H9 (cell line): ENCODE data around the gene SEC16B. TPM values are rescaled to one million over a fixed set of nuclear protein-coding genes. Genes with fewer than 3 reads are reported as not detected.

ENCODE experiments used
- DNase-seq: peaks from one replicate; pipeline ENCODE4 v3.0.0-alpha.2; 2017
- H2AFZ ChIP-seq: one replicate; pipeline ENCODE4 v1.6.1; 2013; ENCODE audit warnings: mild to moderate bottlenecking, low read length, control low read depth, moderate library complexity
- H2AK5ac ChIP-seq: 2 replicates; pipeline ENCODE4 v1.6.1; 2013; ENCODE audit warnings: low read length, control low read depth, mixed read lengths; ENCODE audit not compliant: insufficient read length
- H2BK120ac ChIP-seq: one replicate; pipeline ENCODE4 v1.6.1; 2013; ENCODE audit warnings: low read depth, mild to moderate bottlenecking, low read length, control low read depth, inconsistent platforms; ENCODE audit not compliant: poor library complexity, severe bottlenecking
- H2BK12ac ChIP-seq: 2 replicates; pipeline ENCODE4 v1.6.1; 2013; ENCODE audit warnings: low read length, control low read depth, mixed read lengths, low read depth; ENCODE audit not compliant: insufficient read length
- H2BK15ac ChIP-seq: 2 replicates; pipeline ENCODE4 v1.6.1; 2013; ENCODE audit warnings: low read depth, low read length, control low read depth
- H2BK20ac ChIP-seq: one replicate; pipeline ENCODE4 v1.6.1; 2013; ENCODE audit warnings: low read depth, mild to moderate bottlenecking, low read length, control low read depth, inconsistent platforms; ENCODE audit not compliant: poor library complexity, severe bottlenecking
- H2BK5ac ChIP-seq: 2 replicates; pipeline ENCODE4 v1.6.1; 2013; ENCODE audit warnings: low read length, control low read depth, mixed read lengths; ENCODE audit not compliant: insufficient read length
- H3K14ac ChIP-seq: 2 replicates; pipeline ENCODE4 v1.6.1; 2013; ENCODE audit warnings: low read length, control low read depth; ENCODE audit not compliant: insufficient read depth
- H3K18ac ChIP-seq: 2 replicates; pipeline ENCODE4 v1.6.1; 2013; ENCODE audit warnings: low read depth, mild to moderate bottlenecking, mixed read lengths, low read length, control low read depth; ENCODE audit not compliant: insufficient read length
- H3K23ac ChIP-seq: 2 replicates; pipeline ENCODE4 v1.6.1; 2013; ENCODE audit warnings: low read length, control low read depth, mixed read lengths, low read depth; ENCODE audit not compliant: insufficient read length
- H3K23me2 ChIP-seq: 2 replicates; pipeline ENCODE4 v1.6.1; 2013; ENCODE audit warnings: low read depth, mild to moderate bottlenecking, mixed read lengths, low read length, control low read depth; ENCODE audit not compliant: insufficient read length, poor library complexity, severe bottlenecking
- H3K27ac ChIP-seq: 2 replicates; pipeline ENCODE4 v1.5.1; 2013; ENCODE audit warnings: low read length, control low read depth, mixed read lengths, low read depth; ENCODE audit not compliant: insufficient read length
- H3K27me3 ChIP-seq: 2 replicates; pipeline ENCODE4 v1.6.1; 2013; ENCODE audit warnings: low read length, control low read depth, inconsistent platforms; ENCODE audit not compliant: insufficient read depth
- H3K4ac ChIP-seq: 2 replicates; pipeline ENCODE4 v1.6.1; 2013; ENCODE audit warnings: low read depth, mild to moderate bottlenecking, control low read depth, inconsistent platforms, low read length, moderate library complexity
- H3K4me1 ChIP-seq: 2 replicates; pipeline ENCODE4 v1.6.1; 2013; ENCODE audit warnings: low read length, control low read depth, inconsistent platforms; ENCODE audit not compliant: insufficient read depth
- H3K4me2 ChIP-seq: 2 replicates; pipeline ENCODE4 v1.6.1; 2013; ENCODE audit warnings: low read length, control low read depth, mixed read lengths; ENCODE audit not compliant: insufficient read length, insufficient read depth
- H3K56ac ChIP-seq: 2 replicates; pipeline ENCODE4 v1.6.1; 2013; ENCODE audit warnings: low read depth, mild to moderate bottlenecking, mixed read lengths, low read length, control low read depth; ENCODE audit not compliant: insufficient read length
- H3K79me1 ChIP-seq: 2 replicates; pipeline ENCODE4 v1.6.1; 2013; ENCODE audit warnings: low read depth, mild to moderate bottlenecking, moderate library complexity, low read length, control low read depth, inconsistent platforms; ENCODE audit not compliant: insufficient read depth, poor library complexity, severe bottlenecking
- H3K79me2 ChIP-seq: 2 replicates; pipeline ENCODE4 v1.6.1; 2013; ENCODE audit warnings: low read length, control low read depth, inconsistent platforms; ENCODE audit not compliant: insufficient read depth
- H3K9ac ChIP-seq: 2 replicates; pipeline ENCODE4 v1.6.1; 2013; ENCODE audit warnings: low read length, control low read depth, mixed read lengths; ENCODE audit not compliant: insufficient read length; ENCODE audit errors: extremely low read depth
- H3K9me3 ChIP-seq: one replicate; pipeline ENCODE4 v1.6.1; 2013; ENCODE audit warnings: low read depth, low read length, inconsistent platforms; ENCODE audit not compliant: control insufficient read depth
- H3T11ph ChIP-seq: one replicate; pipeline ENCODE4 v1.6.1; 2013; ENCODE audit warnings: mild to moderate bottlenecking, low read length, control low read depth, inconsistent platforms
- H4K20me1 ChIP-seq: one replicate; pipeline ENCODE4 v1.6.1; 2013; ENCODE audit not compliant: control insufficient read depth, insufficient read length, insufficient read depth
- H4K5ac ChIP-seq: 2 replicates; pipeline ENCODE4 v1.6.1; 2013; ENCODE audit warnings: low read depth, mild to moderate bottlenecking, mixed read lengths, low read length, control low read depth; ENCODE audit not compliant: insufficient read length
- H4K8ac ChIP-seq: replicated peaks from 2 replicates; pipeline ENCODE4 v1.6.1; 2013; ENCODE audit warnings: low read length, control low read depth, mixed read lengths, low read depth; ENCODE audit not compliant: insufficient read length
- H4K91ac ChIP-seq: 2 replicates; pipeline ENCODE4 v1.6.1; 2013; ENCODE audit warnings: low read depth, mild to moderate bottlenecking, moderate library complexity, mixed read lengths, low read length, control low read depth; ENCODE audit not compliant: insufficient read length
- H3K27ac Mint-ChIP-seq, 3 experiments: 2 replicates in 2 of 3; 3 replicates in 1 of 3; pipeline ENCODE4 v1.8.0; 2020 to 2021; ENCODE audit warnings: mixed read lengths in 3 of 3, mild to moderate bottlenecking in 1 of 3, moderate library complexity in 1 of 3
- H3K27me3 Mint-ChIP-seq: 2 replicates; pipeline ENCODE4 v1.8.0; 2021; ENCODE audit warnings: low read depth, mild to moderate bottlenecking, moderate library complexity, mixed read lengths
- H3K36me3 Mint-ChIP-seq, 3 experiments: 2 replicates in 2 of 3; 3 replicates in 1 of 3; pipeline ENCODE4 v1.8.0; 2020 to 2021; ENCODE audit warnings: low read depth in 3 of 3, mixed read lengths in 3 of 3; ENCODE audit not compliant: insufficient read depth in 1 of 3
- H3K4me1 Mint-ChIP-seq, 2 experiments: 2 replicates each; pipeline ENCODE4 v1.8.0; 2020; ENCODE audit warnings: mixed read lengths in 2 of 2
- H3K4me3 Mint-ChIP-seq, 2 experiments: 2 replicates in 1 of 2; 3 replicates in 1 of 2; pipeline ENCODE4 v1.8.0; 2020 to 2021; ENCODE audit warnings: mild to moderate bottlenecking in 2 of 2, mixed read lengths in 2 of 2, moderate library complexity in 1 of 2
- H3K9me3 Mint-ChIP-seq, 2 experiments: 2 replicates in 1 of 2; 3 replicates in 1 of 2; pipeline ENCODE4 v1.8.0; 2020; ENCODE audit warnings: mild to moderate bottlenecking in 2 of 2, mixed read lengths in 2 of 2, moderate library complexity in 1 of 2
- CTCF ChIP-seq: fragments of 200-600 bp; sonication (generic); conservative IDR thresholded peaks from 3 replicates; pipeline ENCODE4 v1.8.0; 2021; ENCODE audit warnings: antibody characterized with exemption, mild to moderate bottlenecking
- WGBS: extraction: QIAGEN DNeasy Blood & Tissue Kit; methylation state at CpG from one replicate; pipeline ENCODE4 v1.1.7; 2013; ENCODE audit warnings: missing lambda C conversion rate, low lambda C conversion rate, mixed read lengths; ENCODE audit not compliant: insufficient read length; ENCODE audit errors: extremely low coverage; 5-methylcytosine and 5-hydroxymethylcytosine counted together
- total RNA-seq: library from RNA; stranded (reverse); gene quantifications from 2 replicates; pipeline ENCODE4 v1.2.1, GENCODE V29; 2021

Gene SEC16B
- total RNA-seq, 1 experiment from 2014 or later: 0.83 TPM

- no peak overlapping the region for H3T11ph ChIP-seq
- H3K14ac ChIP-seq: no peak overlapping the region
- H3K9ac ChIP-seq: no peak overlapping the region
- Mint-ChIP-seq H3K36me3 (no peaks in the 10 kb centered on the region), H3K27me3 (peaks cover 5% of the 10 kb centered on the region), H3K9me3 (no peaks in the 10 kb centered on the region), H3K4me3 (no peak overlapping the region), H3K27ac (no peak overlapping the region), H3K4me1 (0 out of 4 replicates have a peak, but pooled peaks cover 0 to 2% of the 10 kb centered on the region in 2 experiments)
- no peak overlapping the region for H2BK12ac ChIP-seq
- H2BK20ac ChIP-seq: no peak overlapping the region
- no peak overlapping the region for H3K56ac ChIP-seq
- H3K4ac ChIP-seq: no peak overlapping the region
- H2BK5ac ChIP-seq: no peak overlapping the region
- H2BK15ac ChIP-seq: no peak overlapping the region
- H3K27me3 ChIP-seq: no peaks in the 10 kb centered on the region
- no peak overlapping the region for H4K8ac ChIP-seq
- no CpG with 5 or more reads among the region's 3 CpGs for WGBS
- H2AFZ ChIP-seq: no peak overlapping the region
- no peak overlapping the region for H3K4me2 ChIP-seq
- no peak for TF ChIP-seq CTCF
- H4K5ac ChIP-seq: no peak overlapping the region
- H3K79me2 ChIP-seq: no peaks in the 10 kb centered on the region
- no peak overlapping the region for H2AK5ac ChIP-seq
- no peak overlapping the region for H3K27ac ChIP-seq
- H3K9me3 ChIP-seq: no peaks in the 10 kb centered on the region
- H3K4me1 ChIP-seq: no peaks in the 10 kb centered on the region
- H3K18ac ChIP-seq: no peak overlapping the region
- no peaks in the 10 kb centered on the region for H3K23me2 ChIP-seq
- DNase-seq: no peak
- H3K79me1 ChIP-seq: no peaks in the 10 kb centered on the region
- no peaks in the 10 kb centered on the region for H4K20me1 ChIP-seq
- H4K91ac ChIP-seq: no peak overlapping the region
- no peak overlapping the region for H3K23ac ChIP-seq
- no peak overlapping the region for H2BK120ac ChIP-seq
Measured at GRCh38 chr1:177915641-177916040, 54.2 kb downstream of the SEC16B start.
